Body of pancreas (tissue), 4 donors: ENCODE measurements around the gene QKI. TPM values are rescaled to one million over a fixed set of nuclear protein-coding genes. Genes with fewer than 3 reads are reported as not detected.

Experiments used
- ATAC-seq: fragments of 150-250 bp; one replicate; pipeline ENCODE4 v1.9.1; 2016
- DNase-seq, 4 donors: peaks; one replicate each; pipeline ENCODE4 v3.0.0-alpha.2; 2019
- H3K27ac ChIP-seq, 4 donors: fragments of 200-600 bp; sonication (generic); 1 replicate in 3 of 4; 2 replicates in 1 of 4; pipeline versions ENCODE4 v1.5.1 to v1.6.1; 2016 to 2019; ENCODE audit warnings: mild to moderate bottlenecking in 1 of 4, mixed read lengths in 1 of 4, moderate library complexity in 1 of 4
- H3K27me3 ChIP-seq, 2 donors: fragments of 200-600 bp; sonication (generic); one replicate each; pipeline ENCODE4 v1.6.0; 2016; ENCODE audit warnings: mild to moderate bottlenecking in 1 of 2
- H3K36me3 ChIP-seq, 2 donors: fragments of 200-600 bp; sonication (generic); replicated peaks in 1 of 2; 2 replicates each; pipeline ENCODE4 v1.5.1; 2016; ENCODE audit warnings: low read depth in 2 of 2; ENCODE audit not compliant: insufficient read depth in 1 of 2
- H3K4me1 ChIP-seq: fragments of 200-600 bp; sonication (generic); one replicate; pipeline ENCODE4 v1.6.0; 2016
- H3K4me3 ChIP-seq, 2 donors: fragments of 200-600 bp; sonication (generic); 1 replicate in 1 of 2; 2 replicates in 1 of 2; pipeline ENCODE4 v1.5.1; 2016 to 2019
- H3K9me3 ChIP-seq, 3 donors: fragments of 200-600 bp; sonication (generic); 1 replicate in 2 of 3; 2 replicates in 1 of 3; pipeline ENCODE4 v1.5.1; 2016
- CTCF ChIP-seq, 7 experiments: fragments of 450-650 bp in 4 of 7; fragments of 200-600 bp in 3 of 7; sonication (generic) in 3 of 7; IDR thresholded peaks; one replicate each; pipeline ENCODE4 v1.5.1; 2016 to 2019; ENCODE audit warnings: antibody characterized with exemption in 7 of 7
- POLR2A ChIP-seq, 3 donors: fragments of 450-650 bp; IDR thresholded peaks; one replicate each; pipeline ENCODE4 v1.6.1; 2016; ENCODE audit warnings: antibody characterized with exemption in 3 of 3, mild to moderate bottlenecking in 2 of 3
- WGBS, 2 donors: methylation state at CpG; one replicate each; pipeline ENCODE4 v1.1.5; 2017; 5-methylcytosine and 5-hydroxymethylcytosine counted together
- intact Hi-C: fragments of 100-400 bp; cut with DNase I; formaldehyde crosslinking; loops from one replicate; pipeline ENCODE4 v1.15.1; 2023
- total RNA-seq, 2 donors: library from RNA; depleted of rRNA; stranded (reverse); fragments of >200 nt; gene quantifications; one replicate each; pipeline ENCODE4 v1.1.0, GENCODE V29; 2016

Gene QKI
- total RNA-seq, 2 donors from 2014 or later, result 60.4 to 61.3 TPM

DNA sequence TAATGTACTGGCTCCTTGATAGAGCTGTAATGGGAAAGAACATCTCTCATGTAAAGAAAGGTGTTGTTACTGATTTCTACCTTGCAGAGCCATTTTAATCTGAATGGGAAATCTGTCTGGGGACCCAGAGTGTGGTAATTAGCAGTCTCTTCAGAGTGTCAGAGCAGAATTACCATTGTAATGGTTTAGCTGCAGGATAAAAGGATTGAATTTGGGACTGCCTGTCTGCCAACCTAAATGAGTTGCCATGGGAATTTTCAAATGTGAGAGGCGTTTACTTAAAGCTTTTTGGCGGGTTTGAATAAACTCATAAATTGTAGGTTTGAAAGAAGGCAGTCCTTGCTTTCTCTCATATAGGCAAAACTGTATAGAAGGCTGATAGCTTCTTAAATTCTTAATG is 128.8 kb downstream of the QKI start:
- intact Hi-C loops, result no loop called here
- DNase-seq, result no peak
- TF ChIP-seq POLR2A (IDR thresholded peaks at IDR 0.05) (no peak), CTCF (IDR thresholded peaks at IDR 0.05) (no peak)

GRCh38 chr6:163545370-163545769 is 130.9 kb downstream of the QKI start:
- no peak for ATAC-seq
- 87 to 91% methylated on average over 5 of the region's 5 CpGs for WGBS, 2 donors
- Histone ChIP-seq H3K9me3 (no peaks in the 10 kb centered on the region), H3K27ac (no peak overlapping the region), H3K36me3 (no peaks in the 10 kb centered on the region), H3K27me3 (no peaks in the 10 kb centered on the region), H3K4me1 (peaks cover 5% of the 10 kb centered on the region), H3K4me3 (no peak overlapping the region)
- TF ChIP-seq CTCF (IDR thresholded peaks at IDR 0.05) (no peak), POLR2A (IDR thresholded peaks at IDR 0.05) (no peak)
- DNase-seq, result no peak
- intact Hi-C loops, result no loop called here

More for the DNA sequence above, 128.8 kb downstream of the QKI start:
- ATAC-seq, result no peak
- WGBS, 2 donors, result 72 to 82% methylated on average over 2 of the region's 2 CpGs
- H3K27ac ChIP-seq, result no peak overlapping the region
- no peaks in the 10 kb centered on the region for H3K9me3 ChIP-seq
- peaks cover 23% of the 10 kb centered on the region for H3K4me1 ChIP-seq
- H3K4me3 ChIP-seq, result no peak overlapping the region
- H3K36me3 ChIP-seq, result no peaks in the 10 kb centered on the region
- no peaks in the 10 kb centered on the region for H3K27me3 ChIP-seq

DNA sequence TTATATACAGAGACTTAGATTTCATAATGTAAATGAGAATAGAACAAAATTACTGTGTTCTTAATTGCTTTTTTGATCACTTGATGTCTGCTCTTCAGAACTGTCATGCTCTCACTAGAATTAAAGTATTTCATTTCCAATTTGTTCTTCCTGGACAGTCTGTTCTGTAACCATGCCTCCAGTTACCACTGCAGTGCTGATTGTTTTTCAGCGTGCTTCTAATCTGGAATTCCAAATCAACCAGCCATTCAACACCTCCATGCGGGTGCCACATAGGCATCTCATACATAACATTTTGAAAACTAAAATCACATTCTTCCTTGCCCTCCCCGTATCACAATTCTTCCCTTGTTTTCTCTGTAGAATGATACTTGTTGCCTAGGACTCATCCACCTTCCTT is 132.8 kb downstream of the QKI start:
- ATAC-seq (no peak), DNase-seq (no peak)
- H3K27ac ChIP-seq, result no peak overlapping the region
- H3K4me3 ChIP-seq, result no peak overlapping the region
- 92 to 97% methylated on average over 3 of the region's 3 CpGs for WGBS, 2 donors
- intact Hi-C loops, result no loop called here
- no peaks in the 10 kb centered on the region for H3K4me1 ChIP-seq
- H3K36me3 ChIP-seq, result no peaks in the 10 kb centered on the region
- H3K9me3 ChIP-seq, result no peaks in the 10 kb centered on the region
- TF ChIP-seq CTCF (IDR thresholded peaks at IDR 0.05) (no peak), POLR2A (IDR thresholded peaks at IDR 0.05) (no peak)
- H3K27me3 ChIP-seq, result no peaks in the 10 kb centered on the region

DNA sequence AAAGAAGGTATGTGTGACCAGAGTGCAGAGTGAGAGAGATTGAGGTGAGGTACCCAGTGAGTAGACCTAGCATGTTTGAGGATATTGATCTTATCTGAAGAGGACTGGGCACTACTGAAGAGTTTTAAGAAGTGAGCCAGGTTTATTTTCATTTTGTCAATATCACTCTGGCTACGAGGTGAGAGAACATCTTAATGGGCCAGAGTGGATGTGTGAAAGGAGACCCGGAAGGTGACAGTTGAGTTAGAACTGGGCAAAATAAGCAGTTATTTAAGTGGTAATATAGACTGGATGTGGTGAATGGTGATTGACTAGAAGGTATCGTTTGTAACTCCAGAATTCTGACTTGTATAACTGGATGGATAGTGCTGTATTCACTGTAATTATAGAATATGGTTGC is 134.1 kb downstream of the QKI start:
- Histone ChIP-seq H3K4me3 (no peak overlapping the region), H3K36me3 (no peaks in the 10 kb centered on the region), H3K4me1 (no peaks in the 10 kb centered on the region), H3K27me3 (no peaks in the 10 kb centered on the region), H3K9me3 (no peaks in the 10 kb centered on the region), H3K27ac (no peak overlapping the region)
- DNase-seq, result no peak
- intact Hi-C loops, result no loop called here
- no peak for ATAC-seq
- 95% methylated on average over 3 of the region's 3 CpGs for WGBS, 2 donors
- TF ChIP-seq POLR2A (IDR thresholded peaks at IDR 0.05) (no peak), CTCF (IDR thresholded peaks at IDR 0.05) (no peak)

DNA sequence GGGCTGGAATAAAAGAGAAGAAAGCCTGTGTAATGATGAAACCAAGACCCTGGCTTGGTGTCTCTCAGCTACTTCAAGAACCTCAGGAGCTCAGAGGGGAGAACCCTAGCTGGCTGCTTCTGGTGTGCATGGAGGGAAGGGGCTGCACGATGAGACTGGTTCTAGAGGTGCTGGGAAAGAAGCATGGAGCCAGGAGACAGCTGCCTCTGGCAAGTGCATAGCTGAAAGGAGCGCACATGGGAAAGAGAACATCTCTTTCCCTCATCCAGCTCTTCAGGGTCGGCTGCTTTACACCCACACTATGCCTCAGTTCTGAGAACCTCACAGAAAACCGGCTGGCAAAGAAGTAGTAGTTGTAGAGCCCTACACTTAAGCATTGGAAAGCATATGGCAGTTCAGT is 139.5 kb downstream of the QKI start:
- no peaks in the 10 kb centered on the region for H3K9me3 ChIP-seq
- WGBS, 2 donors, result 79 to 83% methylated on average over 4 of the region's 4 CpGs

More for the DNA sequence above, 139.5 kb downstream of the QKI start:
- Histone ChIP-seq H3K27me3 (no peaks in the 10 kb centered on the region), H3K4me3 (no peak overlapping the region), H3K27ac (no peak overlapping the region), H3K4me1 (no peaks in the 10 kb centered on the region), H3K36me3 (no peaks in the 10 kb centered on the region)
- ATAC-seq (no peak), DNase-seq (no peak)
- intact Hi-C loops, result no loop called here
- TF ChIP-seq CTCF (IDR thresholded peaks at IDR 0.05) (no peak), POLR2A (IDR thresholded peaks at IDR 0.05) (no peak)
